ENCODE data around the gene STRA8. TPM values are rescaled to one million over a fixed set of nuclear protein-coding genes. Genes with fewer than 3 reads are reported as not detected.

The STRA8 gene
- total RNA-seq, 1 experiment from 2014 or later: not detected

- WGBS (ENCODE audit: extremely low coverage, insufficient read length, low lambda C conversion rate): no CpG with 5 or more reads among the region's 10 CpGs
- Histone ChIP-seq H3K9me3 (ENCODE audit: control insufficient read depth, low read depth, low read length) (no peaks in the 10 kb centered on the region), H2BK12ac (ENCODE audit: insufficient read length, low read depth, low read length) (no peak overlapping the region), H2BK5ac (ENCODE audit: insufficient read length, low read length) (no peak overlapping the region), H3K27ac (ENCODE audit: insufficient read length, low read depth, low read length) (no peak overlapping the region), H3K23me2 (ENCODE audit: insufficient read length, low read depth, low read length, poor library complexity, severe bottlenecking) (no peaks in the 10 kb centered on the region), H3K18ac (ENCODE audit: insufficient read length, low read depth, low read length) (no peak overlapping the region), H3K23ac (ENCODE audit: insufficient read length, low read depth, low read length) (no peak overlapping the region), H2BK15ac (ENCODE audit: low read depth, low read length) (no peak overlapping the region), H2AFZ (ENCODE audit: low read length) (no peak overlapping the region), H3K27me3 (ENCODE audit: insufficient read depth, low read length) (no peaks in the 10 kb centered on the region), H4K20me1 (ENCODE audit: control insufficient read depth, insufficient read depth, insufficient read length) (no peaks in the 10 kb centered on the region), H2AK5ac (ENCODE audit: insufficient read length, low read length) (no peak overlapping the region), H2BK20ac (ENCODE audit: low read depth, low read length, poor library complexity, severe bottlenecking) (no peak overlapping the region), H4K8ac (replicated peaks; ENCODE audit: insufficient read length, low read depth, low read length) (no peak overlapping the region), H3K79me1 (ENCODE audit: insufficient read depth, low read depth, low read length, poor library complexity, severe bottlenecking) (no peaks in the 10 kb centered on the region), H2BK120ac (ENCODE audit: low read depth, low read length, poor library complexity, severe bottlenecking) (no peak overlapping the region), H3K14ac (ENCODE audit: insufficient read depth, low read length) (no peak overlapping the region), H4K5ac (ENCODE audit: insufficient read length, low read depth, low read length) (no peak overlapping the region), H3K4me2 (ENCODE audit: insufficient read depth, insufficient read length, low read length) (no peak overlapping the region), H3K56ac (ENCODE audit: insufficient read length, low read depth, low read length) (no peak overlapping the region), H3K4me1 (ENCODE audit: insufficient read depth, low read length) (no peaks in the 10 kb centered on the region), H3K79me2 (ENCODE audit: insufficient read depth, low read length) (no peaks in the 10 kb centered on the region), H3T11ph (ENCODE audit: low read length) (no peak overlapping the region), H3K9ac (ENCODE audit: extremely low read depth, insufficient read length, low read length) (no peak overlapping the region), H4K91ac (ENCODE audit: insufficient read length, low read depth, low read length) (no peak overlapping the region), H3K4ac (ENCODE audit: low read depth, low read length) (no peak overlapping the region)
- DNase-seq: no peak
- Mint-ChIP-seq H3K4me3 (no peak overlapping the region), H3K27ac (peak overlapping the region in 2 of 3 experiments; percentile 35 to 72; a peak in 3 of 7 replicates), H3K36me3 (ENCODE audit: insufficient read depth in 1 of 3, low read depth in 3 of 3) (peaks cover 6 to 53% (median 27%) of the 10 kb centered on the region in 3 experiments), H3K9me3 (no peaks in the 10 kb centered on the region), H3K27me3 (ENCODE audit: low read depth) (no peaks in the 10 kb centered on the region), H3K4me1 (no peaks in the 10 kb centered on the region)
- TF ChIP-seq, protein P1, sequence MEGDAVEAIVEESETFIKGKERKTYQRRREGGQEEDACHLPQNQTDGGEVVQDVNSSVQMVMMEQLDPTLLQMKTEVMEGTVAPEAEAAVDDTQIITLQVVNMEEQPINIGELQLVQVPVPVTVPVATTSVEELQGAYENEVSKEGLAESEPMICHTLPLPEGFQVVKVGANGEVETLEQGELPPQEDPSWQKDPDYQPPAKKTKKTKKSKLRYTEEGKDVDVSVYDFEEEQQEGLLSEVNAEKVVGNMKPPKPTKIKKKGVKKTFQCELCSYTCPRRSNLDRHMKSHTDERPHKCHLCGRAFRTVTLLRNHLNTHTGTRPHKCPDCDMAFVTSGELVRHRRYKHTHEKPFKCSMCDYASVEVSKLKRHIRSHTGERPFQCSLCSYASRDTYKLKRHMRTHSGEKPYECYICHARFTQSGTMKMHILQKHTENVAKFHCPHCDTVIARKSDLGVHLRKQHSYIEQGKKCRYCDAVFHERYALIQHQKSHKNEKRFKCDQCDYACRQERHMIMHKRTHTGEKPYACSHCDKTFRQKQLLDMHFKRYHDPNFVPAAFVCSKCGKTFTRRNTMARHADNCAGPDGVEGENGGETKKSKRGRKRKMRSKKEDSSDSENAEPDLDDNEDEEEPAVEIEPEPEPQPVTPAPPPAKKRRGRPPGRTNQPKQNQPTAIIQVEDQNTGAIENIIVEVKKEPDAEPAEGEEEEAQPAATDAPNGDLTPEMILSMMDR (conservative IDR thresholded peaks at IDR 0.05): no peak
Measured at GRCh38 chr7:135193615-135194081, 40.0 kb upstream of the STRA8 start.

All from H9 (cell line).